ENCODE results near the gene SLC26A2.

Gene SLC26A2

DNA sequence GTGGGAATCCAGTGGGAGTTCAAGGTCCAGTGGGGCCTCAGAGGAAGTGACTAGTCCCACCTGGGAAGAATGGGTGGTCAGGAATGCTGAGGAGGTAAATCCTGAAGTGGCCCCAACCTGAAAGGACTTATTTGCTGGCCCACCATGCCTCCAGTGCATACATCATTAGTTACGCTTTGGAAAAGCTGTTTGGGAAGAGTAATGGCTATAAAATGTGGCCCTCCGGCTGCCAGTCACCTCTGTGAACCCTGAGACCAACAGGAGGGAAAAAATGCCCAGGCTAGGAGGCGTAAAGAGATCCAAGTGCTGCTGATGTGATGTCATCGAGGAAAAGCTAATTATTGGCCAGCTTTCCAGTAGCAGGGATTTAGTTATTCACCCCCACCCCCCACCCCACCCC is 2.7 kb upstream of the SLC26A2 start:
- no peak overlapping the region for H3K27ac ChIP-seq
- no peak for DNase-seq (ENCODE audit: low read depth, low spot score)

DNA sequence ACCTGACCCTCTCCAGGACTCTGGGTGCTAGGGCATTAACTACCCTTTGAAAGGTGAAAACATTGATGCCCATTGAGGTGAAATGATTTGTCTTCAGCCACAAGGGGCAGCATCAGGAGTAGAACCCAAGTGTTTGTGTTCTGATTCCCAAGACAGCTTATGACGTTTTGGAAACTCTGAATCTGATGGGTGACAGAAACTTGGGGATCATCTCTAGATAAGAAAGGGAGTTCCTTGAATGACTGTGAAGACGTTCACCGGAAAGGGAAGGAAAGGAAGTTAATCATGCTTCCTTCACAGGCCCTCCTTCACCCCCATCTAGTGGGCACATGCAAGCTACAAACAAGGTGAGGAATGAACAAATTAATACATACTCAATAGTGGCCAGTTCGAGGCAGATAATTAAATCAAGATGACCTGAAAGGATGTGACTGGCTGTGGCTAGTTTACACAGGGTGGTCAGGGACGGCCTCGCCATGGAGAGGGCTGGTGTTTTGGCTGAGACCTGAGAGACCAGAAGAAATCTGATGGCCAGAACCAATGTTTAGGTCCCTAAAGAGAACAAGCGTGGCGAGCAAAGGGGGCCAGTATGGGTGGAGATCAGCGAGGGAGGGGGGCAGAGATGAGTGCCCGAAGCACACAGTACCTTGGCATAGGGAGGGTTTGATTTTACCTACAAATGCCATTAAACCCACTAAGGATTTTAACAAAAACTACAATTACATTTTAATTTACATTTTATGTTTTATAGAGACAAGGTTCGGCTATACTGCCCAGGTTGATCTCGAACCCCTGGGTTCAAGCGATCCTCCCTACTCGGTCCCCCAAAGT is 937 bp upstream of the SLC26A2 start:
- DNase-seq (ENCODE audit: low read depth, low spot score), result peak; percentile 41
- H3K27ac ChIP-seq, result peak overlapping the region; percentile 89

- peak overlapping the region; percentile 89 for H3K27ac ChIP-seq
Measured at GRCh38 chr5:149961186-149961685, 678 bp downstream of the SLC26A2 start.

DNA sequence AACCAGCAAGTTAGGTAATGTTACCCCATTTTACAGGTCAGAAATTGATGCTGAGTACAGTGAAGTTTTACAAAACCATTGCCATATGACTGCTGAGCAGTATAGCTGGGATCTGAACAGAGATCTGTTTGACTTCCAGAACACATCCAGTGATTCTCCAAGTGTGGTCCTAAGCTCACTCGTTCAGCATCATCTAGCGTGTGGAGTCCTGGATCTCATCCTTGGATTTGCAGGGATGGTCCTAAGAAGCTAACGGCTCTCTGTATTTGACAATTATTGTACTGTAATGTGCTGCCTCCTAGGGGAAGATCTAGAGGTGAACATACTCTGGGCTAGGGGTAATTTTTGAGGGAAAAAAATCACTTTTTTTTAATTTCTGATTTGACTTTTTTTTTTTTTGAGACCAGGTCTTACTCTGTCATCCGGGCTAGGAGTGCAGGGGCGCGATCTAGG is 1.4 kb downstream of the SLC26A2 start:
- H3K27ac ChIP-seq, result no peak overlapping the region
- DNase-seq (ENCODE audit: low read depth, low spot score), result no peak

More at GRCh38 chr5:149961186-149961685, 678 bp downstream of the SLC26A2 start:
- DNase-seq (ENCODE audit: low read depth, low spot score), result no peak

GRCh38 chr5:149962601-149963300 is 2.2 kb downstream of the SLC26A2 start:
- H3K27ac ChIP-seq, result no peak overlapping the region
- no peak for DNase-seq (ENCODE audit: low read depth, low spot score)

DNA sequence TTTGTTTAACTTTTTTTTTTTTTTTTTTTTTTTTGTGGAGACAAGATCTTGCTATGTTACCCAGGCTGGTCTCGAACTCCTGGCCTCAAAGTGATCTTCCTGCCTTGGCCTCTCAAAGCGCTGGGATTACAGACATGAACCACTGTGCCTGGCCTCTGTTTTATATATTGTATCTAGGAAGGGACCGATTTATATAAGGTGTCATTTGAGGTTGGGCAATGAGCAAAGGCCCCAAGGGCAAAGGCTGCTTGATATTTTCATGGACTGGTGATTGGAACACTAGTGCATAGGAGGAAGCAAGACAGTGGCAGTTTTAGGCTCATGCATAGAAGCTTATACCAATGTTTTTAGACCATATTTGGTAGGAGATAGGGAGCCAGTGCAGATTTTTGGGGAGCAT is 3.2 kb downstream of the SLC26A2 start:
- no peak overlapping the region for H3K27ac ChIP-seq
- DNase-seq (ENCODE audit: low read depth, low spot score), result no peak

GRCh38 chr5:149966946-149967345 is 6.4 kb downstream of the SLC26A2 start:
- H3K27ac ChIP-seq, result no peak overlapping the region
- DNase-seq (ENCODE audit: low read depth, low spot score), result no peak

DNA sequence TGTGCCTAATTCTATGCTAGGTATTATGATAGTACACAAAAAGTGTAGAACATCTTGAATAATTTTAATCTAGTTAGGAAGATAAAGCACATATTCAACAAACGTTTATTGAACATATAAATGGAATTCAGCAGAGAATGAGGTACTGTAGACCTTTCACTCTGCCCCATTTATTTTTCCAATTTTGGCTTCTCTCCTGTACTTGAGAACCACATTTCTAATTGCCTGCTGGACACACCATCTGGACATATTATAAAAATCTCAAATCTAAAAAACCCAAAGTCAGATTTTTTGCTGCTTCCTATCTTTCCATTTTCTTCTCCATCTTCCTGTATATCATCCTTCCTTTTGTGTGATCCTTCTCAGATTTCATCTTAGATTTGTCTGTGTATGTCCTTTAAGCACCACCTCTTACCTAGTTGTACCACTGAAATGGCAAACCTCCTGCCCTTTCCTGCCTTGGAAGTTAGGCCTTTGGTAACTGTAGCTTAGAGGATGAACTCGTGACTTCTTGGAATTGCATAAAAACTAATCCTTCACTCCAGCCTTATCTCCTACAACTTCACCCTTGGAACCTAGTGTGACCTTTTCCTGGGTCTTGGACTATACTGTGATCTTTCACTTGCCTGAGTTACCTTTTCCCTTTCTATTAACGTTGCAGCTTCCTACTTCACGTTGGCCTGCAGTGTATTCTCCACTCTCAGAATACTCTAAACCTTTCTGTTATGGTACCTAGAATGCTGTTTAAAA is 8.8 kb downstream of the SLC26A2 start:
- H3K27ac ChIP-seq, result no peak overlapping the region
- DNase-seq (ENCODE audit: low read depth, low spot score), result no peak

- no peak for DNase-seq (ENCODE audit: low read depth, low spot score)
- H3K27ac ChIP-seq, result no peak overlapping the region
Measured at GRCh38 chr5:149975409-149975808, 14.9 kb downstream of the SLC26A2 start.

DNA sequence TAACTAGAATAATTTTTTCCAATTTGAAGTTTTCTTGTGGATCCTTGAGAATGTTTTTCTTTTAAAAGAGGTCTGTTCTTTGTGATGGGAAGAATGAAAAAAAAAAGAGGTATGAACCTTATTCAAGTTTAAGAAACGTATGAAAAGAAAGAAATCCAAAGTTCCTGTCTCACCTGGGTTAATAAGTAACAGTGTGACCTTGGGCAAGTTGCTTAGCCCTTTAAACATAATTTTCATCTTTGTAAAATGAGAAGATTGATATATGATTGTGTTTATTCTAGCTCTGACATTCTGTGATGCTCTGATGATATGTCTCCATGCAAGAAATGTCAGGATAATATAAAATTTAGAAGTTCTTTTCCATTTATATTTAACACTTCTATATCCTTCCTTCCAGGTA is 19.3 kb downstream of the SLC26A2 start:
- DNase-seq (ENCODE audit: low read depth, low spot score), result no peak
- H3K27ac ChIP-seq, result no peak overlapping the region

DNA sequence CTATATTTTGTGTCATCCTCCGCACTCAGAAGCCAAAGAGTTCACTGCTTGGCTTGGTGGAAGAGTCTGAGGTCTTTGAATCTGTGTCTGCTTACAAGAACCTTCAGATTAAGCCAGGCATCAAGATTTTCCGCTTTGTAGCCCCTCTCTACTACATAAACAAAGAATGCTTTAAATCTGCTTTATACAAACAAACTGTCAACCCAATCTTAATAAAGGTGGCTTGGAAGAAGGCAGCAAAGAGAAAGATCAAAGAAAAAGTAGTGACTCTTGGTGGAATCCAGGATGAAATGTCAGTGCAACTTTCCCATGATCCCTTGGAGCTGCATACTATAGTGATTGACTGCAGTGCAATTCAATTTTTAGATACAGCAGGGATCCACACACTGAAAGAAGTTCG is 20.6 kb downstream of the SLC26A2 start:
- no peak for DNase-seq (ENCODE audit: low read depth, low spot score)
- no peak overlapping the region for H3K27ac ChIP-seq

DNA sequence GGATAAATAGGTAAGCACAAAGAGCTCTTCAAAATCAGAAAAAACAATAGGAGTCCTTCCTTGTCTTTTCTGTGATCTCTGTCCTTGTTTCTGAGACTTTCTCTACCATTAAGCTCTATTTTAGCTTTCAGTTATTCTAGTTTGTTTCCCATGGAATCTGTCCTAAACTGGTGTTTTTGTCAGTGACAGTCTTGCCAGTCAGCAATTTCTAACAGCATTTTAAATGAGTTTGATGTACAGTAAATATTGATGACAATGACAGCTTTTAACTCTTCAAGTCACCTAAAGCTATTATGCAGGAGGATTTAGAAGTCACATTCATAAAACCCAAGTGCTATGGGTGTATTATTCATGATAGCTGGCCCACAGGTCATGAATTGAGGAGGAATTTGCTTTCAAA is 21.9 kb downstream of the SLC26A2 start:
- H3K27ac ChIP-seq, result no peak overlapping the region
- no peak for DNase-seq (ENCODE audit: low read depth, low spot score)

DNA sequence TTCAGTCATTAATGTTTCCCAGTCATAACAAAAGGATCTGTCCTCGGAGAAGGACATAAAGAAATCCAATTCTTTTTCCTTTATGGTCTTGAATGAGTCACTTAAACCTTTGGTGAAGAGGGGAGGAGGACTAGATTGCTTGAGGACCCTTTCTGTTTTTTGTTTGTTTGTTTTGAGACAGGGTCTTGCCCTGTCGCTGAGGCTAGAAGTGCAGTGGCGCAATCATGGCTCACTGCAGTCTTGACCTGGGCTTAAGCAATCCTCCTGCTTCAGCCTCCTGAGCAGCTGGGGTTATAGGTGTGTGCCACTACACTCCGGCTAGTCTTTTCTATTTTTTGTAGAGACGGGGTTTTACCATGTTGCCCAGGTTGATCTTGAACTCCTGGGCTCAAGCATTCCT is 27.6 kb downstream of the SLC26A2 start:
- no peak overlapping the region for H3K27ac ChIP-seq
- DNase-seq (ENCODE audit: low read depth, low spot score), result no peak

DNA sequence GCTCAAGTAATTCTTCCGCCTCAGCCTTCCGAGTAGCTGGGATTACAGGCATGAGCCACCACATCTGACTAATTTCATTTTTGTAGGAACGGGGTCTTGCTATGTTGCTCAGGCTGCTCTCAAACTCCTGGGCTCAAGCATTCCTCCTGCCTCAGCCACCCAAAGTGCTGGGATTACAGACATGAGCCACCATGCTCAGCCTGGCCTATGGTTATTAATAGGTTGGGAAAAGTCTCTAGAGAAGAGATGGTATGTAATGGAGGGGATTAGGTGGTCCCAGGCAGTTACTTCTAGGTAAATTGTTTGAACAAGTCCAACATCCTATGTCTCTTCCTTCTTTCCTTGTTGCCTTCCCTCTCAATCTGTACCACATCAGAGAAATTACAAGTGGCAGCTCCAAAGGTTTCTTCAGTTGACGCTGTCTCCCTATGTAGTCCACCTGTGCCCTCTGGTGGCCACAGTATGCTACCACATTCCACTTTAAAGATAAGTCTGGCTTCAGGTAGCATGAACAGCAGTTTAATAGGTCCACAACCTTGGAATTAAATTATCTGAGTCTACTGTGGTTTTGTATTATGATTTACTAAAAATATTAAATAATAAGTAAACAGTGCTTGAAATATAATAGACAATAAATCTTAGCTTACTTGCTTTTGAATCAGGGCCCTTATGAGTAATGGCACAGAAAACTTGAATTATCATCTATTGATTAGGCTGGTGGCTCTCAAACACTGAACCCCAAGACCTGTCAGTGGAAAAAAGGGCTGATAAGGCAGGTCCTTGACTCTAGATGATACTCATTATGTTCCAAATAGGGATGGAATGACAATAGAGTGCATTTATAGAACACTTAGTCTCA is 30.2 kb downstream of the SLC26A2 start:
- H3K27ac ChIP-seq, result no peak overlapping the region
- peak; percentile 27 for DNase-seq (ENCODE audit: low read depth, low spot score)

- no peak overlapping the region for H3K27ac ChIP-seq
- DNase-seq (ENCODE audit: low read depth, low spot score), result no peak
Measured at GRCh38 chr5:149993471-149993870, 32.9 kb downstream of the SLC26A2 start.

GRCh38 chr5:149995385-149996204 is 35.0 kb downstream of the SLC26A2 start:
- DNase-seq (ENCODE audit: low read depth, low spot score), result no peak
- H3K27ac ChIP-seq, result no peak overlapping the region

GRCh38 chr5:149996205-149996890 is 35.8 kb downstream of the SLC26A2 start:
- H3K27ac ChIP-seq, result no peak overlapping the region

GRCh38 chr5:149998281-149998680 is 37.7 kb downstream of the SLC26A2 start:
- DNase-seq (ENCODE audit: low read depth, low spot score), result no peak
- no peak overlapping the region for H3K27ac ChIP-seq

More at GRCh38 chr5:149996205-149996890, 35.8 kb downstream of the SLC26A2 start:
- no peak for DNase-seq (ENCODE audit: low read depth, low spot score)
